Suprapubic skin (tissue), 4 donors: ENCODE results near the gene AP4B1. TPM values are rescaled to one million over a fixed set of nuclear protein-coding genes. Genes with fewer than 3 reads are reported as not detected.

Experiments
- DNase-seq, 2 donors: peaks; one replicate each; pipeline ENCODE4 v3.0.0-alpha.2; 2019; ENCODE audit warnings: low spot score in 2 of 2
- H3K27ac ChIP-seq: fragments of 200-600 bp; sonication (generic); one replicate; pipeline ENCODE4 v1.5.1; 2019
- H3K27me3 ChIP-seq: fragments of 200-600 bp; sonication (generic); one replicate; pipeline ENCODE4 v1.5.1; 2019
- H3K36me3 ChIP-seq: fragments of 200-600 bp; sonication (generic); one replicate; pipeline ENCODE4 v1.5.1; 2019
- H3K4me1 ChIP-seq: fragments of 200-600 bp; sonication (generic); one replicate; pipeline ENCODE4 v1.5.1; 2019
- H3K4me3 ChIP-seq: fragments of 200-600 bp; sonication (generic); one replicate; pipeline ENCODE4 v1.5.1; 2019; ENCODE audit warnings: mild to moderate bottlenecking
- H3K9me3 ChIP-seq: fragments of 200-600 bp; sonication (generic); one replicate; pipeline ENCODE4 v1.5.1; 2019
- EP300 ChIP-seq: sonication (generic); formaldehyde crosslinking; IDR thresholded peaks from one replicate; pipeline ENCODE4 v1.6.1; 2017; ENCODE audit warnings: antibody characterized with exemption
- POLR2A ChIP-seq, 2 donors: fragments of 450-650 bp; IDR thresholded peaks; one replicate each; pipeline ENCODE4 v1.6.1; 2017; ENCODE audit warnings: antibody characterized with exemption in 2 of 2, mild to moderate bottlenecking in 2 of 2, moderate library complexity in 2 of 2
- POLR2AphosphoS5 ChIP-seq, 3 donors: sonication (generic); formaldehyde crosslinking; IDR thresholded peaks; one replicate each; pipeline ENCODE4 v1.6.1; 2017; ENCODE audit warnings: antibody characterized with exemption in 3 of 3
- WGBS: methylation state at CpG from one replicate; pipeline ENCODE4 v1.1.5; 2018; 5-methylcytosine and 5-hydroxymethylcytosine counted together
- total RNA-seq, 4 donors: library from RNA; depleted of rRNA; stranded (reverse); fragments of >200 nt; gene quantifications; one replicate each; pipeline ENCODE4 v1.1.0, GENCODE V29; 2016
- TF ChIP-seq, protein P1 (sequence below), 2 donors: fragments of 200-600 bp in 1 of 2; fragments of 450-650 bp in 1 of 2; sonication (generic) in 1 of 2; IDR thresholded peaks; one replicate each; pipeline ENCODE4 v1.5.1; 2016 to 2019; ENCODE audit warnings: antibody characterized with exemption in 2 of 2, mild to moderate bottlenecking in 1 of 2, moderate library complexity in 1 of 2

AP4B1 gene
- total RNA-seq, 4 donors from 2014 or later = 10.9 to 34.0 (median 12.2) TPM

DNA sequence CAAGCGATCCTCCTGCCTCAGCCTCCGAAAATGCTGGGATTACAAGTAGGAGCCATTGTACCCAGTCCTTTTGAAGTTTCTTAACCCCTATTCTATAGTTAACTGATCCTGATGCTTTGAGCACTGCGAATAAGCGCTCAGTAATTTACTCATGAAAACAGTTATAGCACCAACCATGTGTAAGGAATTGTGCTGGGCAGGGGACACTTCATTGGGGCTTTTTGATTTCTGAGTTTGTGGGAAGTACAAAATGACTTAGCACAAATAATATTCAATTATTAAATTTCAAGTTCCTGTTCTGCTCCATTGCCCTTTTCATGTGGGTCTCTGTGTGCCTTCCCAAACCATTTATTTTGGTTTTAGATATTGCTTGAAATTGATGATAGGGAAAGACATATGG, 18.4 kb upstream of the AP4B1 start:
- no peak for TF ChIP-seq POLR2A (IDR thresholded peaks at IDR 0.05)
- TF ChIP-seq POLR2AphosphoS5 (IDR thresholded peaks at IDR 0.05) = no peak
- no peak for TF ChIP-seq EP300
- TF ChIP-seq, protein P1, sequence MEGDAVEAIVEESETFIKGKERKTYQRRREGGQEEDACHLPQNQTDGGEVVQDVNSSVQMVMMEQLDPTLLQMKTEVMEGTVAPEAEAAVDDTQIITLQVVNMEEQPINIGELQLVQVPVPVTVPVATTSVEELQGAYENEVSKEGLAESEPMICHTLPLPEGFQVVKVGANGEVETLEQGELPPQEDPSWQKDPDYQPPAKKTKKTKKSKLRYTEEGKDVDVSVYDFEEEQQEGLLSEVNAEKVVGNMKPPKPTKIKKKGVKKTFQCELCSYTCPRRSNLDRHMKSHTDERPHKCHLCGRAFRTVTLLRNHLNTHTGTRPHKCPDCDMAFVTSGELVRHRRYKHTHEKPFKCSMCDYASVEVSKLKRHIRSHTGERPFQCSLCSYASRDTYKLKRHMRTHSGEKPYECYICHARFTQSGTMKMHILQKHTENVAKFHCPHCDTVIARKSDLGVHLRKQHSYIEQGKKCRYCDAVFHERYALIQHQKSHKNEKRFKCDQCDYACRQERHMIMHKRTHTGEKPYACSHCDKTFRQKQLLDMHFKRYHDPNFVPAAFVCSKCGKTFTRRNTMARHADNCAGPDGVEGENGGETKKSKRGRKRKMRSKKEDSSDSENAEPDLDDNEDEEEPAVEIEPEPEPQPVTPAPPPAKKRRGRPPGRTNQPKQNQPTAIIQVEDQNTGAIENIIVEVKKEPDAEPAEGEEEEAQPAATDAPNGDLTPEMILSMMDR (IDR thresholded peaks at IDR 0.05) = no peak
- Histone ChIP-seq H3K36me3 (no peaks in the 10 kb centered on the region), H3K4me3 (no peak overlapping the region), H3K4me1 (peaks cover 2% of the 10 kb centered on the region), H3K27ac (no peak overlapping the region), H3K9me3 (no peaks in the 10 kb centered on the region), H3K27me3 (no peaks in the 10 kb centered on the region)
- 89% methylated on average over 4 of the region's 4 CpGs for WGBS
- no peak for DNase-seq

DNA sequence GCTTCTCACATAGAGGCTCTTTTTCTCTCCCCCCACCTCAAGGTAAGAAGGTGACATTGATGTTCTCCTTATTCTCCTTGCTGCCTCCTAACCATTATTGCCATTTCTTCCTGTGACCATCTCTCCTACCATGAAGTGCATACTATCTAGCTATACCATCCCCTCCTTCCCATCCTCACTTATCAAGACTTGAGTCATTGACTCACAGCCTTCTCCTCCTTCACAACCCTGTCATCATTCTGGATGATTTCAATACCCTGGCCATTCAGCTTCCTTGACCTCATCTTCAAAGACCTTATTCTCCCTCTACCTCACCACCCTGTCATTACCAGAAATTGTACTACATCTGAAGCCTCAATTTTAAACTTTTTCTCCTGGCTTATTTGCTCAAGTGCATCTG, 13.6 kb upstream of the AP4B1 start:
- Histone ChIP-seq H3K36me3 (no peaks in the 10 kb centered on the region), H3K4me3 (no peak overlapping the region), H3K27ac (no peak overlapping the region), H3K9me3 (no peaks in the 10 kb centered on the region), H3K27me3 (no peaks in the 10 kb centered on the region), H3K4me1 (no peaks in the 10 kb centered on the region)
- TF ChIP-seq EP300 (no peak), POLR2AphosphoS5 (IDR thresholded peaks at IDR 0.05) (no peak), POLR2A (IDR thresholded peaks at IDR 0.05) (no peak)
- TF ChIP-seq, protein P1 (IDR thresholded peaks at IDR 0.05) = no peak
- DNase-seq = no peak

DNA sequence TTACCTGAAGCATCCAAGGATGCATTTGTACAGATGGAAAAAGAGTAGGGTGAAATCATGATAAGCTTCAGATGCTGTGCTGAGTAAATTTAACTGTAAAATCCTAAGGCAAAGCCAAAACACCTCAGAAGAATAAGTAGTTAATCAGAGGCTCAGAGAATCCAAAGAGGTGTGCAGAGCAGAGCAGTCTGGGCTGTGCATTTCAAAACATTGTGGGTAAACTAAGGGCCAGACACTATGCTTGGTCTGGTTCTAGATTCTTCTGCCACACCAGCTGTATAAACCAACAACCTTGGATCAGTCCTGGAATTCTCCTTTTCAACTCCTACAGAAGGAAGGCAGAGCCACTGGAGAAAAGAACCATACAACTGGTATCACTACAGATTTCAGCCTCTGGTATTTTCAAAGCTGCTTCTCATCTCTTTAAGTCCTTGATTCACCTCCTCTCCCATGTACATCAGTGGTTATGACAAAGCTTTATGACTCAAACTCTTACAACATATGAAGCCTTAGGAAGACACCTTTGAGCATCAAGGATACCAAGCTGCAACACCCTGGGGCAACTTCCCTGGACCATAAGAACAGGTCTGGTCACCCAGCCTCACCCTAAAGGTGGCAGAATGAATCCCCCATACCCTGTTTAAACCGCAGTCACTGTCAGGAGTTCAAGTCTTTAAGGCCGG, 12.9 kb upstream of the AP4B1 start:
- 96% methylated on average over 2 of the region's 2 CpGs for WGBS
- DNase-seq = no peak
- H3K9me3 ChIP-seq = no peaks in the 10 kb centered on the region

GRCh38 chr1:113916974-113917373, 12.4 kb upstream of the AP4B1 start:
- DNase-seq = no peak
- no peaks in the 10 kb centered on the region for H3K9me3 ChIP-seq
- 95% methylated on average over 5 of the region's 5 CpGs for whole genome bisulfite sequencing
- no peak for TF ChIP-seq EP300
- TF ChIP-seq POLR2AphosphoS5 (IDR thresholded peaks at IDR 0.05) = no peak
- TF ChIP-seq, protein P1 (IDR thresholded peaks at IDR 0.05) = no peak
- no peak for TF ChIP-seq POLR2A (IDR thresholded peaks at IDR 0.05)
- H3K4me1 ChIP-seq = peaks cover 3% of the 10 kb centered on the region
- H3K27me3 ChIP-seq = no peaks in the 10 kb centered on the region
- H3K36me3 ChIP-seq = peaks cover 3% of the 10 kb centered on the region
- H3K4me3 ChIP-seq = no peak overlapping the region
- H3K27ac ChIP-seq = no peak overlapping the region

More for the DNA sequence above, 12.9 kb upstream of the AP4B1 start:
- TF ChIP-seq, protein P1 (IDR thresholded peaks at IDR 0.05) = no peak
- no peak for TF ChIP-seq POLR2A (IDR thresholded peaks at IDR 0.05)
- no peak for TF ChIP-seq EP300
- no peak for TF ChIP-seq POLR2AphosphoS5 (IDR thresholded peaks at IDR 0.05)
- H3K27me3 ChIP-seq = no peaks in the 10 kb centered on the region
- H3K27ac ChIP-seq = no peak overlapping the region
- H3K4me1 ChIP-seq = peaks cover 3% of the 10 kb centered on the region
- H3K36me3 ChIP-seq = peaks cover 3% of the 10 kb centered on the region
- no peak overlapping the region for H3K4me3 ChIP-seq

DNA sequence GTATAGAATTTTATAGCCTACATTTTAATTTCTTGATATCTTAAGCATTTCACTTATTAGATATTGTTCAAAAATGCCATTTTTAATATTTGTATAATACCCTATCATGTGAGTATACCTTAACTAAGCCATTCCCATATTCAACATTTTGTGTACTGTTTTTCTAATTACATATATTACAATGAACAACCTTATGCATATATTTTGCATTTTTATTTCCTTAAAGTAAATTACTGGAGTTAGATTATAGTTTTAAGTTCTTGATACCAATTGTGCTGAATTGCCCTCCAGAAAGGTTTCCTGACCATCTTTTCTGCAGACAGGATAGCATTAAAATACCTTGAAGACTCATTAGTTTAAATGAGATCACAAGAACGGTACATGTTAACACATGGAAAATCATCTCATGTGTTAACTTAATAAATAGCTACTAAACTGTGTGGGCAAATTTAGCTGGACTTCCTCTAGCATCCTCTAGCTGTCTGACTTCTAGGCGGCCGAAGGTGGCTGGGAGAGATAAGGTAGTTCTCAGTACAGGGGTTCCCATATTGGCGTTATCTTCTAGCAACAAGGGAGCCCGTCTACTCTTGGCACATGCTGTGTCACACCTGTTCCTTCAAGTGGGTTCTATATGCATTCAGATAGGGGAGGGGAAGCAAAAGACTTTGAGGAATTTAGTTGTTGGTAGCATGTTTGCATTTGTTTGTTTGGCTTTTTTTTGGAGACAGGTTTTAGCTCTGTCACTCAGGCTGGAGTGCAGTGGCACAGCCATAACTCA, 9.5 kb upstream of the AP4B1 start:
- Histone ChIP-seq H3K36me3 (peaks cover 25% of the 10 kb centered on the region), H3K27ac (no peak overlapping the region), H3K4me1 (peaks cover 3% of the 10 kb centered on the region), H3K27me3 (no peaks in the 10 kb centered on the region), H3K4me3 (no peak overlapping the region), H3K9me3 (no peaks in the 10 kb centered on the region)
- WGBS = 88% methylated on average over 5 of the region's 5 CpGs
- no peak for DNase-seq
- TF ChIP-seq POLR2AphosphoS5 (IDR thresholded peaks at IDR 0.05) (no peak), EP300 (no peak), POLR2A (IDR thresholded peaks at IDR 0.05) (no peak)
- TF ChIP-seq, protein P1 (IDR thresholded peaks at IDR 0.05) = no peak
